ENCODE data around the gene SLC23A2.

SLC23A2 gene

GRCh38 chr20:4967752-4968477 is 33.4 kb downstream of the SLC23A2 start:
- H3K27ac Mint-ChIP-seq: no peak overlapping the region
- peaks cover 63% of the 10 kb centered on the region for H3K36me3 Mint-ChIP-seq (ENCODE audit: low read depth)
- H3K27me3 Mint-ChIP-seq: no peaks in the 10 kb centered on the region
- intact Hi-C loops (cut with micrococcal nuclease): no loop called here
- H3K4me1 Mint-ChIP-seq (ENCODE audit: low read depth): peaks cover 16% of the 10 kb centered on the region
- no peak overlapping the region for H3K4me3 Mint-ChIP-seq
- no peaks in the 10 kb centered on the region for H3K9me3 Mint-ChIP-seq

- Mint-ChIP-seq H3K27ac (no peak overlapping the region), H3K9me3 (no peaks in the 10 kb centered on the region), H3K27me3 (no peaks in the 10 kb centered on the region), H3K36me3 (ENCODE audit: low read depth) (peaks cover 70% of the 10 kb centered on the region), H3K4me3 (no peak overlapping the region), H3K4me1 (ENCODE audit: low read depth) (peaks cover 16% of the 10 kb centered on the region)
- intact Hi-C loops (cut with micrococcal nuclease): no loop called here
These were observed 34.2 kb downstream of the SLC23A2 start for GRCh38 chr20:4966826-4967751.

- no peak overlapping the region for H3K4me3 Mint-ChIP-seq
- H3K4me1 Mint-ChIP-seq (ENCODE audit: low read depth): peaks cover 33% of the 10 kb centered on the region
- H3K9me3 Mint-ChIP-seq: no peaks in the 10 kb centered on the region
- peaks cover 38% of the 10 kb centered on the region for H3K36me3 Mint-ChIP-seq (ENCODE audit: low read depth)
- intact Hi-C loops (cut with micrococcal nuclease): no loop called here
- peak overlapping the region; percentile 6 for H3K27ac Mint-ChIP-seq
- no peaks in the 10 kb centered on the region for H3K27me3 Mint-ChIP-seq
These were observed 39.0 kb downstream of the SLC23A2 start for GRCh38 chr20:4962241-4962855.

GRCh38 chr20:4961746-4962145 is 39.6 kb downstream of the SLC23A2 start:
- peaks cover 31% of the 10 kb centered on the region for H3K4me1 Mint-ChIP-seq (ENCODE audit: low read depth)
- peaks cover 34% of the 10 kb centered on the region for H3K36me3 Mint-ChIP-seq (ENCODE audit: low read depth)
- H3K4me3 Mint-ChIP-seq: no peak overlapping the region

GRCh38 chr20:4959592-4959991 is 41.7 kb downstream of the SLC23A2 start:
- intact Hi-C loops (cut with micrococcal nuclease): loop anchor here (5.0 to 10.0 kb wide), 2 partner anchors 143 to 355 kb away; no protein-coding TSS in a partner anchor
- H3K27ac Mint-ChIP-seq: peak overlapping the region; percentile 27
- H3K4me3 Mint-ChIP-seq: no peak overlapping the region
- no peaks in the 10 kb centered on the region for H3K9me3 Mint-ChIP-seq
- H3K4me1 Mint-ChIP-seq (ENCODE audit: low read depth): peaks cover 31% of the 10 kb centered on the region
- H3K36me3 Mint-ChIP-seq (ENCODE audit: low read depth): peaks cover 18% of the 10 kb centered on the region
- H3K27me3 Mint-ChIP-seq: no peaks in the 10 kb centered on the region

More at GRCh38 chr20:4961746-4962145, 39.6 kb downstream of the SLC23A2 start:
- Mint-ChIP-seq H3K9me3 (no peaks in the 10 kb centered on the region), H3K27ac (peak overlapping the region; percentile 6), H3K27me3 (no peaks in the 10 kb centered on the region)
- intact Hi-C loops (cut with micrococcal nuclease): no loop called here

GRCh38 chr20:4957939-4958362 is 43.4 kb downstream of the SLC23A2 start:
- no peaks in the 10 kb centered on the region for H3K9me3 Mint-ChIP-seq
- H3K27ac Mint-ChIP-seq: no peak overlapping the region
- H3K36me3 Mint-ChIP-seq (ENCODE audit: low read depth): peaks cover 13% of the 10 kb centered on the region
- H3K4me1 Mint-ChIP-seq (ENCODE audit: low read depth): peaks cover 31% of the 10 kb centered on the region
- intact Hi-C loops (cut with micrococcal nuclease): loop anchor here (5.0 to 10.0 kb wide), 2 partner anchors 144 to 353 kb away; no protein-coding TSS in a partner anchor
- no peaks in the 10 kb centered on the region for H3K27me3 Mint-ChIP-seq
- H3K4me3 Mint-ChIP-seq: no peak overlapping the region

GRCh38 chr20:4957187-4957586 is 44.1 kb downstream of the SLC23A2 start:
- intact Hi-C loops (cut with micrococcal nuclease): loop anchor here (5.0 to 10.0 kb wide), 2 partner anchors 145 to 352 kb away; no protein-coding TSS in a partner anchor
- Mint-ChIP-seq H3K9me3 (no peaks in the 10 kb centered on the region), H3K4me3 (no peak overlapping the region), H3K27me3 (no peaks in the 10 kb centered on the region), H3K36me3 (ENCODE audit: low read depth) (peaks cover 11% of the 10 kb centered on the region), H3K4me1 (ENCODE audit: low read depth) (peaks cover 27% of the 10 kb centered on the region), H3K27ac (no peak overlapping the region)

GRCh38 chr20:4956200-4956810 is 45.0 kb downstream of the SLC23A2 start:
- H3K4me1 Mint-ChIP-seq (ENCODE audit: low read depth): peaks cover 20% of the 10 kb centered on the region
- H3K4me3 Mint-ChIP-seq: no peak overlapping the region
- no peaks in the 10 kb centered on the region for H3K27me3 Mint-ChIP-seq
- H3K9me3 Mint-ChIP-seq: no peaks in the 10 kb centered on the region
- no peak overlapping the region for H3K27ac Mint-ChIP-seq
- intact Hi-C loops (cut with micrococcal nuclease): loop anchor here (5.0 to 10.0 kb wide), 2 partner anchors 146 to 352 kb away; no protein-coding TSS in a partner anchor
- peaks cover 7% of the 10 kb centered on the region for H3K36me3 Mint-ChIP-seq (ENCODE audit: low read depth)

GRCh38 chr20:4953881-4954280 is 47.4 kb downstream of the SLC23A2 start:
- Mint-ChIP-seq H3K4me1 (ENCODE audit: low read depth) (peaks cover 27% of the 10 kb centered on the region), H3K4me3 (no peak overlapping the region), H3K27me3 (no peaks in the 10 kb centered on the region), H3K27ac (no peak overlapping the region), H3K9me3 (no peaks in the 10 kb centered on the region), H3K36me3 (ENCODE audit: low read depth) (peaks cover 31% of the 10 kb centered on the region)
- intact Hi-C loops (cut with micrococcal nuclease): loop anchor here (10.0 kb wide), 1 partner anchor 349 kb away; no protein-coding TSS in a partner anchor

- H3K36me3 Mint-ChIP-seq (ENCODE audit: low read depth): peaks cover 40% of the 10 kb centered on the region
- no peaks in the 10 kb centered on the region for H3K9me3 Mint-ChIP-seq
- peaks cover 32% of the 10 kb centered on the region for H3K4me1 Mint-ChIP-seq (ENCODE audit: low read depth)
- intact Hi-C loops (cut with micrococcal nuclease): loop anchor here (10.0 kb wide), 1 partner anchor 347 kb away; no protein-coding TSS in a partner anchor
- no peak overlapping the region for H3K4me3 Mint-ChIP-seq
- no peaks in the 10 kb centered on the region for H3K27me3 Mint-ChIP-seq
- no peak overlapping the region for H3K27ac Mint-ChIP-seq
These were observed 49.1 kb downstream of the SLC23A2 start for GRCh38 chr20:4952229-4952628.

- peak overlapping the region; percentile 40 for H3K27ac Mint-ChIP-seq
- no peak overlapping the region for H3K4me3 Mint-ChIP-seq
- no peaks in the 10 kb centered on the region for H3K9me3 Mint-ChIP-seq
- H3K4me1 Mint-ChIP-seq (ENCODE audit: low read depth): peaks cover 42% of the 10 kb centered on the region
- H3K36me3 Mint-ChIP-seq (ENCODE audit: low read depth): peaks cover 50% of the 10 kb centered on the region
- no peaks in the 10 kb centered on the region for H3K27me3 Mint-ChIP-seq
- intact Hi-C loops (cut with micrococcal nuclease): loop anchor here (10.0 kb wide), 1 partner anchor 346 kb away; no protein-coding TSS in a partner anchor
These were observed 50.0 kb downstream of the SLC23A2 start for GRCh38 chr20:4951299-4951698.

- Mint-ChIP-seq H3K9me3 (no peaks in the 10 kb centered on the region), H3K36me3 (ENCODE audit: low read depth) (peaks cover 51% of the 10 kb centered on the region), H3K27me3 (no peaks in the 10 kb centered on the region), H3K27ac (peak overlapping the region; percentile 40), H3K4me3 (no peak overlapping the region), H3K4me1 (ENCODE audit: low read depth) (peaks cover 43% of the 10 kb centered on the region)
- intact Hi-C loops (cut with micrococcal nuclease): loop anchor here (10.0 kb wide), 1 partner anchor 346 kb away; no protein-coding TSS in a partner anchor
These were observed 50.5 kb downstream of the SLC23A2 start for GRCh38 chr20:4950841-4951240.

GRCh38 chr20:4950437-4950836 is 50.9 kb downstream of the SLC23A2 start:
- Mint-ChIP-seq H3K4me3 (no peak overlapping the region), H3K27me3 (no peaks in the 10 kb centered on the region), H3K9me3 (no peaks in the 10 kb centered on the region), H3K36me3 (ENCODE audit: low read depth) (peaks cover 52% of the 10 kb centered on the region), H3K4me1 (ENCODE audit: low read depth) (peaks cover 44% of the 10 kb centered on the region), H3K27ac (peak overlapping the region; percentile 40)
- intact Hi-C loops (cut with micrococcal nuclease): loop anchor here (10.0 kb wide), 1 partner anchor 346 kb away; no protein-coding TSS in a partner anchor
